Activated effector memory CD4-positive, alpha-beta T cell treated with anti-CD3 and anti-CD28 coated beads, Interleukin-2, amount 50 U/mL, for 16 hours (primary cell): ENCODE data around the gene USP3.

Experiments
- DNase-seq: peaks from one replicate; pipeline ENCODE4 v3.0.0-alpha.2; 2020

Gene USP3, protein sequence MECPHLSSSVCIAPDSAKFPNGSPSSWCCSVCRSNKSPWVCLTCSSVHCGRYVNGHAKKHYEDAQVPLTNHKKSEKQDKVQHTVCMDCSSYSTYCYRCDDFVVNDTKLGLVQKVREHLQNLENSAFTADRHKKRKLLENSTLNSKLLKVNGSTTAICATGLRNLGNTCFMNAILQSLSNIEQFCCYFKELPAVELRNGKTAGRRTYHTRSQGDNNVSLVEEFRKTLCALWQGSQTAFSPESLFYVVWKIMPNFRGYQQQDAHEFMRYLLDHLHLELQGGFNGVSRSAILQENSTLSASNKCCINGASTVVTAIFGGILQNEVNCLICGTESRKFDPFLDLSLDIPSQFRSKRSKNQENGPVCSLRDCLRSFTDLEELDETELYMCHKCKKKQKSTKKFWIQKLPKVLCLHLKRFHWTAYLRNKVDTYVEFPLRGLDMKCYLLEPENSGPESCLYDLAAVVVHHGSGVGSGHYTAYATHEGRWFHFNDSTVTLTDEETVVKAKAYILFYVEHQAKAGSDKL

DNA sequence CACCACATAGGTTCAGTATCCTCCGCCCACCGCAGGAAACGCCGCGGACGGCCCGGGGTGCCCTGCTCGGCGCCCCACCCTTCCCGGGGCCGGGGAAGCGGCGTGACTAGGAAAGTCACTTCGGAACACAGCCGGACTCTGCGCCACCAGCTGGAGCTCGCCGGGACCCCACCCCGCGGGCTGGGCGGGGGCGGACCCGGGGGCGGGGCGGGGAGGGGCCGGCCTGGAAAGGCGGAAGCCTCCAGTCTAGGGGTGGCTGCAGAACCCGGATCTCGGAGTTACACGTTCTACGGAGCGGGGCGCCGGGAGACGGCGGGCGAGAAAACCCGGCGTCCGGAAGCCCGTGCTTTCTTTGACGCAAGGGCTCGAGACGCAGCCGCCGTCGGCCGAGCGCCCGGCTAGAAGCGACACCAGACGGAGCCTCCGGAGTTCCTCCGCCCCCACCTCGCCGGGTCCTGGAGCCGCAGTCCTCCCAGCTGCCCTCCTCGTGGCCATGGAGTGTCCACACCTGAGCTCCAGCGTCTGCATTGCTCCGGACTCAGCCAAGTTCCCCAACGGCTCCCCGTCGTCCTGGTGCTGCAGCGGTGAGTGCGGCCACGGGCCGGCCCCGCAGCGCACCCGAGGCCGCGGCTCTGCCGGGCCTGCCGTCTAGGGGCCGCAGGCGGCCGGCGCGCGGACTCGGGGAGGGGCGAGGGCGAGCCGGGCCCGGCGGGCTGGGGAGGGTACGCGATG lies at the start of gene USP3:
TSS of gene USP3 (plus strand) at position 347 of the 732 bp plus-strand sequence. CDS start at position 494, 147 bp downstream.
- DNase-seq = peak; percentile 97

DNA sequence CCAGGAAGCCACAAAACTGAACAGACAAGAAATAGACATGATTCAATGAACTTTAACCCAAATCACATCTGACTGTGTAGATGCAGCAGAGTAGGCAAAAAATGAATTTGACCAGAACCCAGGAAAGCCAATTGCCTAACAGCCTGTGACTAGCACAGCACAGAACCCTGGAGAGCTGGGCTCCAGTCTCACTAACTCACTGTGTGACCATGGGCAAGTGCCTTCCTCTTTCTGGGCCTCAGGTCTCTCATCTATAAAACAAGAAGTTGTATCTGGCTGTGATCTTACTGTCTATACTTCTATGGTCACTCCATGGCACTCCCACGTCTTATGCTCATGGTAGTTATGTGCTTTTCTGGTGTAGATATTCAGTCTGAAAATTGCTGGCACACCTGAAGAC lies 48.1 kb upstream of the USP3 start:
- no peak for DNase-seq

- DNase-seq = no peak
Measured at GRCh38 chr15:63457379-63457778, 47.0 kb upstream of the USP3 start.

- DNase-seq = no peak
Measured at GRCh38 chr15:63458026-63458425, 46.4 kb upstream of the USP3 start.

GRCh38 chr15:63458794-63459395 lies 45.5 kb upstream of the USP3 start:
- DNase-seq = peak; percentile 36

- no peak for DNase-seq
Measured at GRCh38 chr15:63460210-63461155, 43.9 kb upstream of the USP3 start.

DNA sequence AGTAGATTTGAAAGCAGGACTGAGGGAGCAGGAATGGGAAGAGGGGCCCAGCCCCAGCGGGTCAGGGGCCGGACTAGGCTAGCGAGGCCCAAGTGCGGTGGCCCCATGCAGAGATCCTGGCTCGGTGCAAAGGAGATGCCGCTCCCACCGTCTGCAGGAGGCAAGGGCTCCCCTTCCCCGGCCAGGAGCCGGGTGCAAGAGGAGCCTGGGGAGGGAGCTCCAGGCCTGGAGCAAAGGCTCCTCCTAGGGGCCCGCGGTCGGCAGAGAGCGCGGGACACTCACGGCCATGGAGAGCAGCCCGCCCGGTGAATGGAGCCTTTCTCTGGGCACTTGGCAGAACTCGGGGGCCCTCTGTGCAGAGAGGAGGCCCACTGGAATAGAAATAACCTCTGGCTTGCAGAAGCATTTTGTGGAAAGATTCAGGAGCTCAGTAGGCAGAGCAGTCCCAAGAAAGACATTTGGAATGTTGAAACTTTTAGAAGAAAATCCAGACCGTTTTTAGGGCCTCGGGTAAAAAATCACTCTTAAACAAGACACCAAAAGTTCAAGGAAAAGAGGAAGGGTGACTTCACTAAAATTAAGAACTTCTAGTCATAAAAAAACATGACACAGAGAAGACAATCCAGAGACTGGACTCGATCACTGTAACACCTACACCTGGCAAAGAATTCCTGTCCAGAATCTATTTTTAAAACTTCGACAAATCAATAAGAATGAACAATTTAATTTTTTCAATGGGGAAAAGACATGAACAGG lies 43.0 kb upstream of the USP3 start:
- DNase-seq = no peak

- DNase-seq = no peak
Measured at GRCh38 chr15:63462088-63462487, 42.3 kb upstream of the USP3 start.

DNA sequence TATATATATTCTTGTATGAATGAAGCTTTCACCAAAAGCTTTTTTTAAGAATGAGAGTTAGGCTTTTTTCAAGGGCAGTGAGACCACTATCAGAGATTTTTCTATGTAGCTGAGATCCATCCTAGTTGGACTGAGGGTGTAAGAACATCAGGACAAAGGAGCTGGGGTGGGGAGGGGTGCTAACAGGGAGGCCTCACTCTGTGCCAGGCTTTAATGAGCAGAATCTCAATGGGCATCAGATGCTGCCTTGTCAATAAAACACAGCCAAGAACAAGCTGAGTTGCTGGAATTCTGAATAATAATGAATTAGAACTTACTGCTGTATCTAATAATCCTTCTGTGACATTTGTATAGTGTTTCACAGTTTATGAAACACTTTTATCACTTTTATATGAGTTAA lies 41.4 kb upstream of the USP3 start:
- DNase-seq = no peak

DNA sequence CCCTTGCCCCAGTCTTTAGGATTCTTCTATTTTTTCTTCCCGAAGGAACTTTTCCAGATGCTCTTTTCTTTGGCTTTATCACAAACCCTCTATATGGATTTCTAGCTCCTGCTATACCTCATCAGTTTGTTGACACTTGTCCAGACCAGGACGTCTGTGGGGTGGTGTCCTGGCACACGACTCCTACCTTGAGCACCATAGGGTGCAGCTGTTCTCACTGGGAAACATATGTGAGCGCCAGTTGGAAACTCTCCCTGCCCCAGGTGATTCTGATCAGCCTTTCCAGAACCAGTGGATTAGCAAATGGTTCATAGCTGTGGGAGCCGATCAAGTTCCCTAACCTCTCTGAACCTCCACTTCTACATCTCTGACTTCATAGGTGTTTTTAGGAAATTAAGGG lies 40.6 kb upstream of the USP3 start:
- DNase-seq = no peak

- no peak for DNase-seq
Measured at GRCh38 chr15:63465104-63465503, 39.3 kb upstream of the USP3 start.

DNA sequence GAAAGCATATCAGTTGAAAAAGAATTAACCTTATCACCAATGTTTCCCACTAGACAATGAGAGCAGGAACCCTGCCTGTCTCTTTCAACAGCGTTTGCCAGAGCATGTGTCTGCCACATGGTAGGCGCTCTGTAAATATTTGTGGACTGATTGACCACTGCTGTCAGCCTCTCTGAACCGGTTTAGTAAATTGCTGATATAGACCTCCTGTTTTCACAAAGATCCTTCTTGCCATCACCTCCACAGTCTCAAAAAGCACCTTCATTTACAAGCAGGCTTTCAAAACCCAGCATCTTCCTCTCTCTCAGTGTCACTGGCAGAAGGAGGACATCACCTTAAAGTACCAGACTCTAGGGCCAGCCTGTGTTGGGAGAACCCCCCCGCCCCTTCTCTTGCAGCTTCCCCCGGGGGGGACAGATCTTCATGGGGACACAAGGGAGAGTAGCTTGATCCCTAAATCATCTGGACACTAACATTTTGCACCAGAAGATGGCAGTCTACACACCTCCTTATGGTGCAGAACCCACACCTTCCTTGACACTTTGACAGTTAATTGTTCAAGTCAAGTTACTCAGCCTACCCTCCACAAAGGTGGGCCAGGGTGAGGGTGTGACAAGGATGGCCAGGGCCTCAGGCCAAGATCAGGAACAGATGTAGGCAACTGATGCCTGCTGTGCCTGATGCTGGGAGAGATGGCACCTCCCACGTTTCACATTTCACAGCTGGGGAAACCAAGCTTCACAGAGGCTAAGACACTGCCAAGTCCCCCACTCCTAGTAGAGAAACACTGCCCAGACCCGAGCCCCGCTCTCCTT lies 37.8 kb upstream of the USP3 start:
- peak; percentile 72 for DNase-seq

DNA sequence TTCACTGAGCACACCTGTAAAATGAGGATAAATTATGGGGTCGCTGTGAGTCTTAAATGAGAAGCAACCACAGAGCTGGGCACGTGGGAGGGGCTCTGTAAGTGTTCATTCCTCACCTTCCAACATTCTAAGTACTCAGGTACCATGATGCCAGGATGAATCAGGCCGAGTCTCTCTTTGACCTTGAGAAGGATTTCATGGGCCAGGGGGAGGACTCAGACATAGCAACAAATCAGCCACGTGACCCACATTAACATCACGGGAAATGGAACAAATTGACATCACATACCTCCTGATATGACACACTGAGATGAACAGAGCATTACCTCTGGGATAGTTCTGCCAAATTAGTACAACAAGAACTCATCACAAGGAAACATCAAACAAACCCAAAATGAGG lies 35.2 kb upstream of the USP3 start:
- DNase-seq = peak; percentile 63

DNA sequence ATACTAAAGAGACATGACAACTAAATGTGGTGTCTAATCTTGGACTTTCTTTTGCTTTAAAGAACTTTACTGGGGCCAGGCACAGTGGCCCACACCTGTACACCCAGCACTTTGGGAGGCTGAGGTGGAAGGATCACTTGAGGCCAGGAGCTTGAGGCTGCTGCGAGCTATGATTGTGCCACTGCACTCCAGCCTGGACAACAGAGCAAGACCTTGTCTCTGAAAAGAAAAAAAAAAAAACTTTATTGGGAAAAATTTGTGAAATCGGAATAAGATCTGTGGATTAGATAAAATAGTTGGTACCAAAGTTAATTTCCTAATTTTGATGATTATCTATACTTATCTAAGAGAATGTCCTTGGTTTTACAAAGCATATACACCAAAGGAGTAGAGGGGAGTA lies 34.4 kb upstream of the USP3 start:
- DNase-seq = no peak

DNA sequence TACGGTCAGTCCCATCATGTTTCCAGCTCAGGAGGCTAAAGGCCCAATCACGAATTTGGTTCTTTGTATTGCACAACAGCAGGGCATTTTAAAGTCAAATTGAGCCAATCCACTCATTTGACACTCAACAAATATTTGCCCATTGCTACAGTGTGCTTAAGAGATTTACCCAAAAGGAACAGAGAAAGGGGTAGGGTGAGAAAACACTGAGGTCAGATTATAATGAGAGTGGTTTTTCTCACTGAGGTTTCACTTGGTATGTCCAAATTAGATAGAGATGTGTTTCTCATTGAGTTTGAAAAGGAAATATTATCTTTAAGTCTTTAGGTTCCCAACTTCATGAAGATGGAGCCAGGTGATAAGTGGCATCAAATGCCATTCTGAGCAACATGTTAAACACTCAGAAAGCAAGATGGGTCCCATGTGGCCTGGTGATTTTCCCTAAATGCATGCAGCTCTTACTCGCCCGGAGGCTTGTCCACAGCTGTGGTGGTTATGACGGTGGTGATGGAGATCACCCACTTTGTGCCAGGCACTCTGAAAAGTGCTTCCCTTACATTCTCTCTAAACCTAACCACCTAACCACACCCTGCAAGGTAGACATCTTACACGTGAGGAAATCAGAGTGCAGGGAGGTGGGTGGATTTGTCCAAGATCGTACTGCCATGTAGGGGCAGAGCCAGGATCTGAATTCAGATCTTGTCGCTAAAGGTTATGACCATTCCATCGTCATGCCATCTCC lies 31.2 kb upstream of the USP3 start:
- peak; percentile 56 for DNase-seq

GRCh38 chr15:63473749-63473998 lies 30.7 kb upstream of the USP3 start:
- no peak for DNase-seq

DNA sequence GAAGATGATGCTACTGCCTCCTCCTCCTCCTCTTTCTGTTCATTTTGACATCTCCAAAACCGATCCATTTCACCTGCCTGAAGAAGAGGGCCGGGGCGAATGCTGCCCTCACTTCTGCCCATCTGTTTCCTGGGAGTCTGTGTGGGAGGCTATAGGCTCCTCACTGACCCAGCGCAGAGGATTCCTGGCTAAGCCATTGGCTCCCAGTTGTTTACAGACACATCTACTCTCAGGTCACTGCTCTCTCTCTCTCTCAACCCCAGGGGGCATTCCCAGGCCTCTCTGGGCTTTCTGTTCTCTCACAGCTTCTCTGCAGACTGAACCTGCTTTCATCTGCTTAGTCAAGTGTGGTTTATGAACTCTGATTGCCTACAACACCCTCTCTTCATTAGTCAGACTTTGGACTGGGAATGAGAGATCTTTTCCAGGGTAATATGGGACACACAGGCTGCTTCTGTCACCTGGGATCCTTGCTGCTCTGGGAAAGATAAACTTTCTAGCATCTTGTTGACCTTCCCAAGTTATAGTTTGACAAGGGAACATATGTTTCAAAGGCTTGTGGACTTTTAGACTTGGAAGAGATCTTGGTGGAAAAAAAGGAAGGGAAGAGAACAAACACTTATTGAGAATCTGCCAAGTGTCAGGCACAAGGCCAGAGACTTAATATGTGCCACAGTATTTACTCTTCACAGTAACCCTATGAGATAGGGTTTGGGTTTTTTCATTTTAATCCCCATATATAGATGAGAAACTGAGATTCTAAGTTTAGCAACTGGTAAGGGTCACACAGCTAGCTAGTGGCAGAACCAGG lies 30.2 kb upstream of the USP3 start:
- peak; percentile 84 for DNase-seq

DNA sequence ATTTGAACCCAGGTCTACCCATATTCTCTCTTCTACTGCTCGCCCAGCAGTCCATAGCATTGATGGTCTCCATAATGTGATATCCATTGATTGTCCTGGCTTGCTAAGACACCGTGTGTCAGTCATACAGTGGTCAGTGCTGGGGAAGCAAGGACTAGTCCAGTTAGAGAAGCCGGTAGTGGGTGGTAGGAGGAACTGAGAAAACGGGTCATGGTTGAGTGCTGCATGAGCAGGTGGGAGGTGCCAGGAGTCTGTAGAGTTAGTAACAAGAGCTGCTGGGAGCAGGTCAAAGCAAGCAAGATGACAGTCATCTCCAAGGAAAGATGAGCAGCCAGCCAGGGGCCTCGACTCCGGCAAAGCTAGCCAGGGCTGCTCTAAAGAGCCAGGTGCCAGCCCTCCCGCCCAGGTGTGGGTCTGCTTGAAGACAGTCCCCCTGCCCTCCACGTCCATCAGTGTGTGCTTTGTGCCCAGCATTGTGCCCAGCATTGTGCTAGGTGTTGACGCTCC lies 29.5 kb upstream of the USP3 start:
- peak; percentile 59 for DNase-seq

- peak; percentile 30 for DNase-seq
Measured at GRCh38 chr15:63475707-63476106, 28.7 kb upstream of the USP3 start.
